HG02981 (cell line): ENCODE results near the gene NEMP1.
"Not testable (repeated sequence)": the region's sequence is repeated elsewhere in the genome, so short reads cannot be mapped to it uniquely, and the experiment has no call there.

Source experiments
- ATAC-seq: cut with Tn5 transposase; IDR thresholded peaks from one replicate; pipeline ENCODE4 v1.9.1; 2021; ENCODE audit warnings: mild to moderate bottlenecking, moderate library complexity; ENCODE audit not compliant: unreplicated experiment

NEMP1 gene

GRCh38 chr12:57078519-57079404 lies at the start of gene NEMP1:
Gene NEMP1 (minus strand): TSS chr12:57078791. CDS start chr12:57078745, 46 bp downstream.
- peak; percentile 95 for ATAC-seq

- peak; percentile 44 for ATAC-seq
These were observed 49.3 kb upstream of the NEMP1 start, which contains the start of gene LRP1 for GRCh38 chr12:57127726-57128518. Gene LRP1 (plus strand): TSS chr12:57128483. CDS start chr12:57128965, 482 bp downstream.

GRCh38 chr12:57127101-57127725 lies 48.6 kb upstream of the NEMP1 start:
- ATAC-seq: peak; percentile 32

GRCh38 chr12:57126561-57126960 lies 48.0 kb upstream of the NEMP1 start:
- ATAC-seq: no peak

- ATAC-seq: no peak
These were observed 47.5 kb upstream of the NEMP1 start for GRCh38 chr12:57126061-57126460.

GRCh38 chr12:57124261-57124877 lies 45.8 kb upstream of the NEMP1 start:
- ATAC-seq: no peak

- ATAC-seq: no peak
These were observed 45.2 kb upstream of the NEMP1 start for GRCh38 chr12:57123813-57124212.

GRCh38 chr12:57120718-57121117 lies 42.1 kb upstream of the NEMP1 start:
- ATAC-seq: not testable (repeated sequence)

GRCh38 chr12:57119294-57120085 lies 40.9 kb upstream of the NEMP1 start:
- no peak for ATAC-seq

GRCh38 chr12:57118711-57119271 lies 40.2 kb upstream of the NEMP1 start:
- ATAC-seq: no peak

- no peak for ATAC-seq
These were observed 38.1 kb upstream of the NEMP1 start for GRCh38 chr12:57116580-57117281.

- ATAC-seq: peak; percentile 55
These were observed 34.1 kb upstream of the NEMP1 start for GRCh38 chr12:57112492-57113294.

GRCh38 chr12:57111031-57111734 lies 32.6 kb upstream of the NEMP1 start, which contains the start of gene STAT6:
Gene STAT6 (minus strand): TSS chr12:57111362. CDS start chr12:57108278, 3,084 bp downstream.
- peak; percentile 46 for ATAC-seq

GRCh38 chr12:57110104-57111030 lies 31.8 kb upstream of the NEMP1 start:
- peak; percentile 48 for ATAC-seq

- ATAC-seq: no peak
These were observed 30.9 kb upstream of the NEMP1 start for GRCh38 chr12:57109207-57110103.
